H1 (cell line): Measurements from ENCODE around the gene COX7A2.

Experiments used
- EZH2 ChIP-seq: fragments of 200-600 bp; sonication (generic); IDR thresholded peaks from 2 replicates; pipeline ENCODE4 v1.7.1; 2012; ENCODE audit warnings: low read depth, mild to moderate bottlenecking, moderate library complexity, low read length, inconsistent platforms; ENCODE audit not compliant: severe bottlenecking
- TAF1 ChIP-seq: IDR thresholded peaks from 2 replicates; pipeline ENCODE4 v1.6.1; 2011; ENCODE audit warnings: mild to moderate bottlenecking, low read depth, low read length
- TAF7 ChIP-seq: optimal IDR thresholded peaks from 2 replicates; pipeline ENCODE3; 2011; ENCODE audit warnings: low read depth, mild to moderate bottlenecking, inconsistent platforms, low read length, moderate library complexity, borderline replicate concordance

- TF ChIP-seq TAF1 (no peak), EZH2 (no peak), TAF7 (no peak)
Measured at GRCh38 chr6:75188221-75188925, 55.2 kb downstream of the COX7A2 start.
